HepG2 (cell line): Measurements from ENCODE around the gene RREB1.

ENCODE experiments used
- ATF1 ChIP-seq: IDR thresholded peaks from 2 replicates; pipeline ENCODE4 v1.6.1; 2016; ENCODE audit warnings: mild to moderate bottlenecking, control low read depth
- GABPA ChIP-seq, 2 experiments: IDR thresholded peaks; 2 replicates each; pipeline ENCODE4 v1.6.1; 2011 to 2016; ENCODE audit warnings: low read depth in 2 of 2, low read length in 1 of 2, missing biosample characterization in 1 of 2, missing genetic modification characterization in 1 of 2
- KAT7 ChIP-seq: IDR thresholded peaks from 2 replicates; pipeline ENCODE4 v1.6.1; 2018; ENCODE audit warnings: borderline replicate concordance, missing compliant biosample characterization
- POLR2A ChIP-seq, 2 experiments: IDR thresholded peaks; 2 replicates each; pipeline ENCODE4 v1.6.1; 2011; ENCODE audit warnings: low read depth in 2 of 2, low read length in 2 of 2, mild to moderate bottlenecking in 1 of 2, moderate library complexity in 1 of 2; ENCODE audit not compliant: insufficient read depth in 1 of 2
- SIN3A ChIP-seq: IDR thresholded peaks from 2 replicates; pipeline ENCODE4 v1.6.1; 2011; ENCODE audit warnings: low read depth, mild to moderate bottlenecking, control low read depth, low read length, borderline replicate concordance
- TAF1 ChIP-seq: sonication (generic); formaldehyde crosslinking; IDR thresholded peaks from 2 replicates; pipeline ENCODE4 v1.4.0; 2020; ENCODE audit warnings: missing genetic modification reagents
- ZNF468 ChIP-seq: sonication (generic); formaldehyde crosslinking; IDR thresholded peaks from 2 replicates; pipeline ENCODE4 v1.8.0; 2022; ENCODE audit warnings: mild to moderate bottlenecking, moderate library complexity, missing genetic modification reagents
- ZNF713 ChIP-seq: sonication (generic); formaldehyde crosslinking; IDR thresholded peaks from 2 replicates; pipeline ENCODE4 v1.4.0; 2020; ENCODE audit warnings: mild to moderate bottlenecking, missing genetic modification reagents
- ZNF780A ChIP-seq: sonication (generic); formaldehyde crosslinking; IDR thresholded peaks from 2 replicates; pipeline ENCODE4 v1.8.0; 2022; ENCODE audit warnings: mild to moderate bottlenecking, missing genetic modification reagents, moderate library complexity
- TF ChIP-seq, protein P1 (sequence below): IDR thresholded peaks from 2 replicates; pipeline ENCODE4 v1.6.1; 2012; ENCODE audit warnings: inconsistent platforms
- TF ChIP-seq, protein P2 (sequence below): sonication (generic); formaldehyde crosslinking; IDR thresholded peaks from 2 replicates; pipeline ENCODE4 v1.5.0; 2020; ENCODE audit warnings: mild to moderate bottlenecking, missing genetic modification reagents, moderate library complexity
- TF ChIP-seq, protein P3 (sequence below): sonication (generic); formaldehyde crosslinking; IDR thresholded peaks from 2 replicates; pipeline ENCODE4 v1.8.1; 2023; ENCODE audit warnings: mild to moderate bottlenecking, inconsistent platforms, moderate library complexity, missing genetic modification reagents, borderline replicate concordance

DNA sequence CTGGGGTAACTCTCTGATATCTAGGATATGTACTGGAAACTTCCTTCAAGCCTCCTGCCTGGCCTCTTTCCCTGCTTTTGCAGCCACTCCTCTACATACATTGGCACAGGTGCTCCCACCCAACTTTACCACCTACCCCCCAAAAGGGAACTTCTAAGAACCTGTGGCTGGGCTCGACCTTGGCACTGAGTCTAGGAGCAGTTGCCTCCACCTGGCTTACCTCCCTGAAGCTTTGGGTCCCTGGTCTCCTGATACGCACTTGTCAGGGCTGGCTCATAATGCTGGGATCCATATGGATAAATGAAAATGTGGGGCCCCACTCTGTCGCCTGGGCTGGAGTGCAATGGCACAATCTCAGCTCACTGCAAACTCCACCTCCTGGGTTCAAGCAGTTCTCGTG, 149.0 kb downstream of the RREB1 start:
- TF ChIP-seq ZNF713 = no peak
- TF ChIP-seq KAT7 = no peak
- TF ChIP-seq, protein P1, sequence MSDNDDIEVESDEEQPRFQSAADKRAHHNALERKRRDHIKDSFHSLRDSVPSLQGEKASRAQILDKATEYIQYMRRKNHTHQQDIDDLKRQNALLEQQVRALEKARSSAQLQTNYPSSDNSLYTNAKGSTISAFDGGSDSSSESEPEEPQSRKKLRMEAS = no peak
- no peak for TF ChIP-seq POLR2A (IDR thresholded peaks at IDR 0.05; ENCODE audit: insufficient read depth in 1 of 2, low read depth in 2 of 2, low read length in 2 of 2)
- no peak for TF ChIP-seq ATF1 (CRISPR knock-in tag)
- TF ChIP-seq, protein P2, sequence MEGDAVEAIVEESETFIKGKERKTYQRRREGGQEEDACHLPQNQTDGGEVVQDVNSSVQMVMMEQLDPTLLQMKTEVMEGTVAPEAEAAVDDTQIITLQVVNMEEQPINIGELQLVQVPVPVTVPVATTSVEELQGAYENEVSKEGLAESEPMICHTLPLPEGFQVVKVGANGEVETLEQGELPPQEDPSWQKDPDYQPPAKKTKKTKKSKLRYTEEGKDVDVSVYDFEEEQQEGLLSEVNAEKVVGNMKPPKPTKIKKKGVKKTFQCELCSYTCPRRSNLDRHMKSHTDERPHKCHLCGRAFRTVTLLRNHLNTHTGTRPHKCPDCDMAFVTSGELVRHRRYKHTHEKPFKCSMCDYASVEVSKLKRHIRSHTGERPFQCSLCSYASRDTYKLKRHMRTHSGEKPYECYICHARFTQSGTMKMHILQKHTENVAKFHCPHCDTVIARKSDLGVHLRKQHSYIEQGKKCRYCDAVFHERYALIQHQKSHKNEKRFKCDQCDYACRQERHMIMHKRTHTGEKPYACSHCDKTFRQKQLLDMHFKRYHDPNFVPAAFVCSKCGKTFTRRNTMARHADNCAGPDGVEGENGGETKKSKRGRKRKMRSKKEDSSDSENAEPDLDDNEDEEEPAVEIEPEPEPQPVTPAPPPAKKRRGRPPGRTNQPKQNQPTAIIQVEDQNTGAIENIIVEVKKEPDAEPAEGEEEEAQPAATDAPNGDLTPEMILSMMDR (CRISPR knock-in tag) = no peak
- TF ChIP-seq SIN3A = no peak
- TF ChIP-seq, protein P3, sequence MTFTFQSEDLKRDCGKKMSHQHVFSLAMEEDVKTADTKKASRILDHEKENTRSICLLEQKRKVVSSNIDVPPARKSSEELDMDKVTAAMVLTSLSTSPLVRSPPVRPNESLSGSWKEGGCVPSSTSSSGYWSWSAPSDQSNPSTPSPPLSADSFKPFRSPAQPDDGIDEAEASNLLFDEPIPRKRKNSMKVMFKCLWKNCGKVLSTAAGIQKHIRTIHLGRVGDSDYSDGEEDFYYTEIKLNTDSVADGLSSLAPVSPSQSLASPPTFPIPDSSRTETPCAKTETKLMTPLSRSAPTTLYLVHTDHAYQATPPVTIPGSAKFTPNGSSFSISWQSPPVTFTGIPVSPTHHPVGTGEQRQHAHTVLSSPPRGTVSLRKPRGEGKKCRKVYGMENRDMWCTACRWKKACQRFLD (CRISPR knock-in tag) = no peak
- TF ChIP-seq ZNF780A (CRISPR knock-in tag) = no peak
- TF ChIP-seq GABPA (IDR thresholded peaks at IDR 0.05; ENCODE audit: low read depth, low read length) = no peak
- TF ChIP-seq GABPA (CRISPR knock-in tag; IDR thresholded peaks at IDR 0.05; ENCODE audit: low read depth) = no peak
- no peak for TF ChIP-seq TAF1 (CRISPR knock-in tag)
- TF ChIP-seq ZNF468 (CRISPR knock-in tag) = no peak
